COLO668 (cell line): ENCODE results near the gene IQGAP2.

Experiments used
- DNase-seq: peaks from one replicate; lab custom pipeline; 2025; ENCODE audit not compliant: unreplicated experiment; lab: John Stamatoyannopoulos, UW

Gene IQGAP2

DNA sequence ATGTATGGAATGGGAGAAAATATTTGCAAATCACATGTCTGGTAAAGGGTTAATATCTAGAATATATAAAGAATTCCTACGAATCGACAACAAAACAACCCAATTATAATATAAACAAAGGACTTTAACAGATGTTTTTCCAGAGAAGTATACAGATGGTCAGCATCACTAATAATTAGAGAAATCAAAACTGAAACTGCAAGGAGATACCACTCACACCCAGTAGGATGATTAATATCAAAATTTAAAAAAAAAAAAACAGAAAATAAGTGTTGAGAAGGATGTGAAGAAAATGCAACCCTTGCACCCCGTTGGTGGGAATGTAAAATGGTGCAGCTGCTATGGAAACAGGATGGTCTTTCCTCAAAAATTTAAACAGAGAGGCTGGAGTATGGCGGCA, 278.2 kb downstream of the IQGAP2 start:
- no peak for DNase-seq

DNA sequence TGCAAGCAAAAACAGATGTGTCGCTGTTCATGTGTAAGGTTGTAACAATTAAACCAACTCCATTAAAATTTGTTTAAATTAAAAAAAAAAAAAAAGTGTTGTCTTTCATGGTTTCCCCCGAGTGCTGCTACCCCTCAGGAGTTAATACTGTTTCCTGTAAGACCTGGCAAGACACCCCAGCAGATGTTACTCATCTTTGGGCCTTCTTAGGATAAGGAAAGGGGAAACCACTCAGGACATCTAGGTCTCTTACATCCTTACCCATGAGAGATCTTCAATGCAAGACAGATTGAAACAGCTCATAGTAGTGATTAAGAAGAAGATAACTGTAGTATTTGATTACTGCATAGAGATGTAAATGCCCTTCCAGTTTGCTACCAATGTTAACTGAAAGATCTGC, 279.3 kb downstream of the IQGAP2 start:
- no peak for DNase-seq

DNA sequence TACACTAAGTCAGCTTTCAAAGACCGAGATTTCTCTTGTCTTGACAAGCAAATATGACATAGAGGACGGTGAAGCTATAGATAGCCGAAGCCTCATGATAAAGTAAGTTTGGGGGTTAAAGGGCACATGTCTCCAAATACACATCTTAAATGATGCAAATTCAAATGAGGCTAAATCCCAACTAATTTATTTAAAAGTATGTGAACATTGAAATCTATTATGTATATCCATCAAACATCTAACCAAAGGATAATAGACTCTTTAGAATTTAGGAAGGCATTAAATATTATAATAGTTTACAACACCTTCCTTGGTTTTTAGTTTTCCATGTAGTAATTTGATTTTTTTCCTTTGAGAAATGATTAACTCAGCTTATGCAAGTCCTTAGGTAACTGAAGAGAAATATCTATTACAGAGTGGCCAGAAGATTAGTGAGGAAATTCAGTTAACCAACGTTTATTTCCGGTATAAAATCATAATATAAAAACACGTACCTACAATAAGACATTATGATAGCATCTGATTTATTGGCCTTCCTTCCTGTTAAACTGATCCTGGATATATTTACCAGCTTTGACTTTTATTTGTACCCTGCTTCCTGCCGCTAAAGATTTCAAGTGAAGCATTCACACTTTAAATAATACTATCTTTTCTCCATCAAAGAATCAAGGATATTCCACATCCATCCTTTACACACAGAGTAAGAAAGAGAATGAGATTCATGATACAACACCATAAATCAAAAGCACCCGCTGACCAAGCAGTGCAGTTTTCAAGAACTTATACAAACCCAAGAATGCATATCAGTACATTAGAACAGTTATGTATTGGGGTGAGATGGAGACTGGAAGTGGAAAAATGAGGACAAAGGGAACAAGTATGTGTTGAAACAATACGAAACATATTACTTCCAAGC, 281.0 kb downstream of the IQGAP2 start:
- no peak for DNase-seq

DNA sequence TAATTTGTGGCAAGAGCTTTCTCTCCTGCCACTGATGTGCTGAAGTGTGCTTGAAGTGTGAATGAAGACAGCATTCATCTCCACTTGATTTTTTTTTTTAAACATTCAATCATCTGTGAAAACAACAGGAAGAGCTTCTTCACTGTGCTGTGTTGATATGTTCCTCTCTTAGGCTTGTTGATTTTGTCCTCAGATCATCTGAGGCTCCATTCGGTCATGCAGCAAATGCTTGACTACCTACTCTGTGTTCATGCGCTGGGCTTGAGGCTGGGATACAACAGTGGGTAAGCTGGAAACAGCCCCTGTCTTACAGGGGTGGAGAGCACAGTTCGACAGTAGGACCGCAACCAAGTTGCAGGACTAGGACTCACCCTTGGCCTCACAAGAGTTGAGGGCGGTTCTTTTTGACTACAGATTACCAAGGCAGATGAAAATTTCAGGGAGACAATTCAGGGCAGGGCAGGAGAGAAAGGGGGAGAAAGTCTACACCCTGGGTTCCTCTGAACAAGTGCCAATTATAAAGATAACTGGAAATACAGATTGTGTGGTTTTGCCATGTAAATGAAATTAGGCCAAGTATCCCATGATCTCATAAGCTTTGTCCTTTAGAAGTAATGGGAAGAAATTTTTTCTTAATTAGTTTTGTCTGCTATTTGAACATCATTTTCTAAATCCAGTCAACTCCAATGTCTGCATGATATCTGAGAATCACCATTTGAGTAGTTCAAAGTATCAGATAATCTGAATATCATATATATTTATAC, 281.9 kb downstream of the IQGAP2 start:
- DNase-seq = no peak

DNA sequence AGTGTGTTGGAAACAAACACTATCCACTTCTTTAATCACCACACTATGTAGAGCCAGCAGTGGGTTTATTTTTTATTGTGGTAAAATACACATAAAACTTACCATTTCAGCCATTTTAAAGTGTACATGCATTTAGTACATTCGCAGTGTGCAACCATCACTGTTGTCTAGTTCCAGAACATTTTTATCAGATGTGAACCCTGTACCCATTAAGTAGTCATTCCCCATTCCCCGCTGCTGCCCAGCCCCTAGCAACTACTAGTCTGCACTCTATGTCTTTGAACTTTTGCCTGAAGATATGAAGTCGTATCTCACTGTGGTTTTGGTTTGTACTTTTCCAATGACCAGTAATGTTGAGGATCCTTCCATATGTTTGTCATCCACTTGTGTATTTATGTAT, 282.6 kb downstream of the IQGAP2 start:
- no peak for DNase-seq

DNA sequence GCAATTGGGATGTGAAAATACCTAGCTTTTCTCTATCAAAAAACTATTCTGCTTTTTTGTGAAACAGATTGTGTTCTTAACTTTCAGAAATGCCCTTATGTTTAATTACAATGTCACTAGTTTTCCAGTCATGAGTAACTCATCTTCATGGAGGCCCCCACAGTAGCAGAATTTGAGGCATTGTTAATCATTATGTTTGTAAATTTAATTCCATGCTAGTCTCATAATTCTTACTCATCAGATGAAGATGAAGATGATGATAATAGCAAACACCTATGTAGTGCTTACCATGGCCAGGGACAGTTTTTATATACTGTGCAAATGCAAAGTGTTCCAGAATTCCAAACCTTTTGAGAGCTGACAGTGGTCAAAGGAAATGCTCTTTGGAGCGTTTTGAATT, 285.1 kb downstream of the IQGAP2 start:
- no peak for DNase-seq

DNA sequence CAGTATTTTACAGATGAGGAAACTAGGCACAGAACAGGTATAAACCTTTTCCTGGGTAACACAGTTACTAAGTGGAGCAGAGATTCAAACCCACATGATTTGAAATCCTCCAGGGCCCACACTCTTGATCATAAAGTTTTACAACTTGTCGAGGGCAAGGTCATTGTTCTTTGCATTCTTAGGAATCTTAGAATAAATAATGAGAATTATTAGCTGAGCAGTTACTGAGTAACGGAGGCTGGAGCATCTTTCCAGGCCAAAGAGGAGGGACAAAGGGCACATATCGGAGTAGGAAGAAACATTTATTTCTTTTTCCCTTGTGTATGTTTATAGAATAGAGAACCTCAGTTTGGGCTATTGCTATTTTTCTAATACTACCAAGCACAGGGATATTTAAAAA, 285.8 kb downstream of the IQGAP2 start:
- no peak for DNase-seq

DNA sequence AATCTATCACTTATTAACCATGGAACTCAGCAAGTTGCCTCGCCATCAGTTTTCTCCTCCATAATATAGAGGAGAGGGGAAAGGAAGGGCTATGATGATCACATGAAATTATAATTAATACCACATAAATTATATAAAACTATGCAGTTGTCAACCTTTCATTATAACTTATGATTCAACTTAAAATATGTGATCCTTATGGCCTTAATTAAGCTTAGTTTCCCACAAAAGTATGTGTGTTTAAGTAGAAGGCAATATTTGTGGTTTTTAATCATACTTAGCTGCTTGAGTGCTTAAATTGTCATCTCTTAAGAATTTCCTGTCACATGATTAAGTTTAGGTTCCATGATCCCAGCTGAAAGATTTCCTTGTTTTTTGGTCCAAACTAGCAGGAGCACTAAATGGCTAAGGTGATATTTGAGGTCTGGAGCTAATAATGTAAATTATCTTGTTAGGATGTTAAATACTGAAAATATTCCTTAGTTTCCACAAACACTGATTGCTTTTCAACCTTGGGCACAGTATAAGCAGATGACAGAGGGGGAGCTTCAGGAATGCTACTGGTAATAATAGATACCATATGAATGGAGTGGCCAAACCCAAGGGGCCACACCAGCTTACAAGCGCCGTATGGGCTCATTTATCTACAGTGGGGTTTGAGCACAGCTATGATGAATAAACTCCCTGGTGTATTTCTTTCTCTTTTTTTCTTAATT, 286.4 kb downstream of the IQGAP2 start:
- no peak for DNase-seq

DNA sequence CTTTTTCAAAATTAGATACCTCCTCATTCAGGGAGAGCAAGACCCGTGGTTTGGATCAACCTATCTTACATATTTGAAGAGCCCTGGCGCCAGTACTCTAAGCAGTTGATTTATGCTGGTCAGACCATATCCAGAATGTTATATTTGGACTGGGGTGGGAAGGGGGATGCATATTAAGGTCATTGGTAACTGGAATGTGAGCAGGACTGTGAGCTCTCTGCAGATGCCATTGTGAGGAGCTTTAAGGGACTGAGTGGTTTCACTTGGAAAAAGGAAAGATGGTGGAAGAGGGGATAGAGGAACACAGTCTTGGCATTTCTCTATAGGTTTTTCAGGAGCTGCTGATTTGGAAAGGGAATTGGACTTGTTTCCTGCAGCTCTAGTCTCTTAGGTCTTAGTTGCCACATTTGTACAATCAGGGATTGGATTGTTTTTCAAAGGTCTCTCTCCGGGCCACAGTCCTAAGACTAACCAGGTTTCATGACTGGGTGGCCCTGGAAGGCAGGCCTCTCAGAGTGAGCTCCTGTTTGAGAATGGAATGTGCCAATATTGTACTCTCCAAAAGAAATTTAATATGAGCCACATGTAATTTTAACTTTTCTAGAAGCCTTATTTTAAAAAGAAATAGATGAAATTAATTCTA, 287.1 kb downstream of the IQGAP2 start:
- no peak for DNase-seq

DNA sequence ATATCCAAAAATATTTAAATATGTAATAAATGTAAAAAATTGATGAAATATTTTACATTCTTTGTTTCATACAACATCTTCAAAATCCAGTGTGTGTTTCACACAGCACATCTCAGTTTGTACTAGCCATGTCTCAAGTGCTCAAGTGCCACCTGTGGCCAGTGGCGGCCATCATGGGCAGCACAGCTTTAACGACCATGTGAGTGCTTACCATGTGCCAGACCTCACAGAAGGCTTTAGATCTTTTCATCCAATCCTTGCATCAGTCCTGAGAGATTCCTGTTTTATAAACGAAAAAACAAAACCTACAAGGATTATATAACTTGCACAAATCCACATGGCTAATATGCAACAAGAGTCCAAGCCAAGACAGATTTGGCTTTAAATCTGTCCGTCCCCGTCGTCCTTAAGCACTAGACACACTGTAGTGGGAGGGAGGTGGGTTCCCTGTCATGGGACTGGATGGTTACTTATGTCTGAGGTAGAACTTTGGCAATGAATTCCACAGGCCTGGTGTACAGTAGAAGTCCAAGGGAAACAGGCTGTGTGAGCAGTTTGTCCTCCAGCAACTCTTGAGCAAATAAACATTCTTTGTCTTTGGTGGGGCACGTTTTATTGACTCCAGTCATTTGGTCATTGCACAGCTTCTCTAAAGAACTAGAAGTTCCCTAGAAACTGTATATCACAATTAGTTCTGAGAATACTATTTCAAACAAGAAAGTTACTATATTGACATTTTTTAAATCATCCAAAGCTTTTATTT, 287.8 kb downstream of the IQGAP2 start:
- no peak for DNase-seq

DNA sequence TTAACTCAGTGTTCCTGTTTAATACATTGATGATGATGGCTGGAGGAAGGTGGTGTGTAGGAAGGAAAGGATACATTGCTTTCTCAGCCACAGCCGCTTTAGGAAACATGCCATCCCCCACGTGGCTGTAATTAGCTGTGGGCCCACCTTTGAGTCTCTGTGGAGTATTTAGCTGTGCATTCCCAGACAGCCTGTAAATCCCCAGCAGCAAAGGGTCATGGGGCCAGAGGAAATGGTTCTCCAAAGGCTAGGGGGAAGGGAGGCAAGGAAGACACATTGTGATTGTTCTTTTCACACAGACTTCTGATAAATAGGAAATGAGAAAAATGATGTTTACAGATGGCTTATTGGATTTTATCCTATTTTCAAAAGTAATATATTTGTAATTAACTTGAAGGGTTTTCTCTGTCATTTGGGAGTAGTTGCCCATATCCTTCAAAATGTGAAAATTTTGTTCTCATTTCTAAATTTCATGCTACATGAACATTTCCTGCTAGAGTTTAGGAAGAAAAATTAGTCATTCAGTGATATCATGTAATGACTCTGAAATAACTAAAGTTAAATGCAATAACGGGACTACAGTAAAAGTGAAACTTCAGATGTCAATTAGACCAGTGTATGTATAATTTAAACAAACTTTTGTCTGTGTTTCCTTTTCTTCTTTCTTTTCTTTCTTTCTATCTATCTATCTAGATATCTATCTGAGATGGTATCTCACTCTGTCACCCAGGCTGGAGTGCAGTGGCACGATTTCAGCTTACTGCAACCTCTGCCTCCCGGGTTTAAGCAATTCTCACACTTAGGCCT, 288.6 kb downstream of the IQGAP2 start:
- DNase-seq = no peak

DNA sequence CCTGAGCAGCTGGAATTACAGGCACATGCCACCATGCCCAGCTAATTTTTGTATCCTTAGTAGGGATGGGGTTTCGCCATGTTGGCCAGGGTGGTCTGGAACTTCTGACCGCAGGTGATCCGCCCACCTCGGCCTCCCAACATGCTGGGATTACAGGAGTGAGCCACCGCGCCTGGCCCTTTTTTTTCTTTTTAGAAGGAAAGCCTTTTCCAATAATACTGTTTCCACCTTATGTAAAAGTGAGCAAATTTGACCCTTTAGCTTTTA, 289.1 kb downstream of the IQGAP2 start:
- DNase-seq = no peak

DNA sequence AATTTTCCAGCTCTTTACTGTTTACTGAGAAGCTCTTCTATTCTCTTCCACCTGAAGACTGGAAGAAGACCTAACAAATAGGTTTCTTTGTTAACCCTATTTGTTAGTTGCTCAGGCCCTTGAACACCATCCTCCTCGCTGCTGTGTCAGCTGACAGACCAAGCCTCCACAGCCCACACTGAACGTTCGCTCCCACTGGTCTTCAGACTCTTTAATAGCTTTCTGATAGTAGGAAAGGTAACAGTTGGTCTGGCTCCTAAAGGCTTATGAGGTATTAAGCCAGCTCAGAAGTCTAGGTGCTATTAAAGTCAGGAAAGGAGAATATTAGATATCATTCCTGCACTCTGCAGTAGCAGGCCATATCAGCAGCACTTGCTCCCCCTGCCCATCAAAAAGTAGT, 289.6 kb downstream of the IQGAP2 start:
- no peak for DNase-seq

DNA sequence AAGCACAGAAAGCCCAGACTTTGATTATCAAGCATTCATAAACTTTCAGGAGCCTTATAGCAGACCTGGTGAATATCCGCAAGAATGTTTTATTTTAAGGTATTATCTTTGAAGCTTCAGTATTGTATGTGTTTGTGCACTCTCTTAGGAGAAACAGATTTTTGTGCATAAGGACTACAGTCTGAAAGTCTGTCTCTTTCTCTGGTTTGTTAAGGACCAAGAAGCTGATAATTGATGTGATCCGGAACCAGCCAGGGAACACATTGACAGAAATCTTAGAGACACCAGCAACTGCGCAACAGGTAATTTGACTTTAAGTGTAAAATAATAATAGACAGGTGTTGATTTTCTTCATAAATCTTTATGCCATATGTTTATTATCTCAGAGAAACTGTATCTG, 290.1 kb downstream of the IQGAP2 start:
- DNase-seq = no peak

DNA sequence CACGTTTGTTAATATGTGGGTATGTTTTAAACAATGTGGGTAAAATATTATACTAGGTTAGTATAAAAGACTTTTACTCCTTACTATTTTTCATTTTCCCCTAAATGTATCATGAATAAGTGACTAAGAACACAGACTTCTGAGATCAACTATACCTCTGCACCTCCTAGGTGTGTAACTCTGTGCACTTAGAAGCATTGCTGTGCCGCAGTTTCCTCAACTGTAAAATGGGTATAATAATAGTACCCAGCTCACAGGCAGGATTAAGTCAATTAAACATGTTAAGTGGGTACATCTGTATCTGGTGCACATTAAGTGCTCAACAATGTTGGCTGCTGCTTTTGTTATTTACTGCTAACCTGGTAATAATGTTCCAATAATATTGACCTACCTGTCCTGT, 291.2 kb downstream of the IQGAP2 start:
- DNase-seq = no peak

DNA sequence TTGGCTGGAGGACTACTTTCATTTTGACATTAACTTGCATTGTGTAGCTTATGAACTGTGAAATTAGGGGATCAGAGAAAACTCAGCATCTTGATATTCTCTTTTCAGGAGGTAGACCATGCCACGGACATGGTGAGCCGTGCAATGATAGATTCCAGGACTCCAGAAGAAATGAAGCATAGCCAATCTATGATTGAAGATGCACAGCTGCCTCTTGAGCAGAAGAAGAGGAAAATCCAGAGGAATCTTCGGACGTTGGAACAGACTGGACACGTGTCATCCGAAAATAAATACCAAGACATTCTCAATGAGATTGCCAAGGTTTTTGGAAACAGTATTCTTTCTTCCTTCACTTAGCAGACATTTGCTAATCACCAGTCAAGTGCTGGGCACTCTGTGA, 292.3 kb downstream of the IQGAP2 start:
- DNase-seq = no peak

DNA sequence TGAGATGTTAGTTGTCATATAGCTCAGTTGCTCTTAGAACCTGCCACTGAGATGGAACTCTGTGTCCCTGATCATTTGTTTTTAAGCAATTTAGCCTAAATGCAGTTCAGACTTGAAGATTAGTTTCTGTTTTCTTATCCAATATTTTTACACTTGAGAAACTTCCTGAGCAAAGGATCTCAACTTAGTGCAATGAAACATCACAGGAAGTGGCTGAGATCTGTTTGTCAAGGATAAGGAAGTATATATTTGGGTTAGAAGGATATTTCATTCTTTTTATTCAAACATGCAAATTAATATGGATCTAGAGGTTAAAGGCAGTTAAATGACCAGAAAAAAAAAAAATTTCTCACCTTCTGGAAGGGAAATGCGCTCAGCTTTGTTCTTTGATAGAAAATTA, 293.2 kb downstream of the IQGAP2 start:
- no peak for DNase-seq

DNA sequence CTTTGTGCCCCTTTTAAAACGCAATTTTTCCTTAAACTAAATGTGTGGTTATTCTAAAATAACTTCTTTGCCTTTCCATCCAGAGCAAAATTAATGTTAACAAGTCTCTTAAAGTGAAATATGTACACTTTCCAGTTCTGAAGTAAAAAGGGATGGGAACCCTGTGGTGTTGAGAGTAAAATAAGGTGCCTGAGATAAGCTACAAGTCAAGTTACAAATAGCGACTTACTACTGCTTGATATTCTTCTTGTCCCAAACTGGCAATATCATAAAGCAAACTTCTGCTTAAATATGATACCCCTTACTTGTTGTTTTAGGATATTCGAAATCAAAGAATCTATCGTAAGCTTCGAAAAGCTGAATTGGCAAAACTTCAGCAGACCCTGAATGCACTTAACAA, 294.6 kb downstream of the IQGAP2 start:
- DNase-seq = no peak

DNA sequence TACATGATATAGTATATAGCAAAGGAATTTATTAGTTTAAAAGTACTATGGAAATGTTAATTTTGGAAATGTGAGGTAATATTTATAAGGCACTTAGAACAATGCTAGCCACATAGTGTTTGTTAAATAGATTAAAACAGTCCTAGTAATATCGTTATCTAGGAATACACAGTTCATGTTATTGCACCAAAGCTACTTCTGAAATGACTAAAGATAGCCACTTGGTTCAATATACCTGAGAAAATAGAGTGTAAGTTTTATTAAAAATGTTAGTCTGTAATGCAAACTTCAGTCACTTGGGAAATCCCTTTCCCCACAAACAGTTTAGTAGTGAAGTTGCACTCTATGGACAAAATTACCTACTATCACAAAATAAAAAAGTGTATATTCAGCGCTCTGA, 297.5 kb downstream of the IQGAP2 start:
- DNase-seq = no peak

DNA sequence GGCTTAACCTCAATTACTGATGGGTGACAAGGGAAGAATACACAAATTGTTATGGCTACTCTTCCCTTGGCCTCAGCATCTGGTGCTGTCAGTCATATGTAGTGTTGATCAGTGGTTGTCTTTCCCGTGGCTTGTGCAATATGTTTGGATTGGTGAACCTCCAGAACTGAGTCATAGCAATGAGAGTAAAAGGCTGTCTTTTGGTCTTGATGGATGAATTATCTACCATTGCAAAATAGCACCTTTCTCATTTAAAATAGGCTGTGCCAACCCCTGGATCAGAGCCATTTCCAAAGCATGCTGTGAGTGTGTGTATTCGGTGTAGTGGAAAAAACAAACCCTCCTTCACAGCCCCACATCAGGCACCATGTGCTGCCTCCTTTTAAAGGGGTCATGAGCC, 298.2 kb downstream of the IQGAP2 start:
- no peak for DNase-seq
